Measurements from ENCODE around the gene GID8. TPM values are rescaled to one million over a fixed set of nuclear protein-coding genes. Genes with fewer than 3 reads are reported as not detected.

Gene GID8
- total and polyA plus RNA-seq, 4 donors: 11.0 to 35.4 (median 23.7) TPM

DNA sequence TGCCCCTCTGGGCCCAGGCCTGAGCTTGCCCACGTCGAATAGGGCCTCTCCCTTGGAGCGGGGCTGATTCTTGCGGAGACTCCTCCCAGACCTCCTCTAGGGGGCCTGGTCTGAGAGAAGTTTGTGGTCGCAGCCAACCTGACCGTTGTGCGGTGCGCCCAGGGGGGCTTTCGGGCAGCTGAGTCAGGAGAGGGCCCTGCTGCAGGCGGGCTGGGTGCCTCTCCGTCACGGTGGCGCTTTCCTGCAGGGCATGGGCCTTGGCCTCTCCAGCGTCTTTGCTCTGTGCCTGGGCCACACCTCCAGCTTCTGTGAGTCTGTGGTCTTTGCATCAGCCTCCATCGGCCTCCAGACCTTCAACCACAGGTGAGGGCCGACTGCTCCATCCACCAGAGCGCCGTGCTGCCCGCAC is 27.4 kb downstream of the GID8 start:
- Histone ChIP-seq H3K4me3 (no peak overlapping the region), H3K27ac (ENCODE audit: low read depth in 1 of 2, low read length in 1 of 2) (no peak overlapping the region), H3K9ac (ENCODE audit: insufficient read depth in 1 of 2, low read length in 2 of 2) (no peak overlapping the region), H3K4me1 (ENCODE audit: control insufficient read depth in 5 of 5, insufficient read depth in 5 of 5, low read length in 5 of 5) (peaks cover 0 to 3% (median 0%) of the 10 kb centered on the region in 5 donors), H3K27me3 (ENCODE audit: control insufficient read depth in 3 of 3, insufficient read depth in 3 of 3, low read length in 2 of 3) (no peaks in the 10 kb centered on the region), H3K9me3 (ENCODE audit: control insufficient read depth in 4 of 4, insufficient read depth in 3 of 4, low read length in 3 of 4) (no peaks in the 10 kb centered on the region), H3K36me3 (ENCODE audit: control insufficient read depth in 4 of 4, insufficient read depth in 4 of 4, low read length in 4 of 4) (peaks cover 0 to 4% (median 0%) of the 10 kb centered on the region in 4 donors)
- TF ChIP-seq, protein P1, sequence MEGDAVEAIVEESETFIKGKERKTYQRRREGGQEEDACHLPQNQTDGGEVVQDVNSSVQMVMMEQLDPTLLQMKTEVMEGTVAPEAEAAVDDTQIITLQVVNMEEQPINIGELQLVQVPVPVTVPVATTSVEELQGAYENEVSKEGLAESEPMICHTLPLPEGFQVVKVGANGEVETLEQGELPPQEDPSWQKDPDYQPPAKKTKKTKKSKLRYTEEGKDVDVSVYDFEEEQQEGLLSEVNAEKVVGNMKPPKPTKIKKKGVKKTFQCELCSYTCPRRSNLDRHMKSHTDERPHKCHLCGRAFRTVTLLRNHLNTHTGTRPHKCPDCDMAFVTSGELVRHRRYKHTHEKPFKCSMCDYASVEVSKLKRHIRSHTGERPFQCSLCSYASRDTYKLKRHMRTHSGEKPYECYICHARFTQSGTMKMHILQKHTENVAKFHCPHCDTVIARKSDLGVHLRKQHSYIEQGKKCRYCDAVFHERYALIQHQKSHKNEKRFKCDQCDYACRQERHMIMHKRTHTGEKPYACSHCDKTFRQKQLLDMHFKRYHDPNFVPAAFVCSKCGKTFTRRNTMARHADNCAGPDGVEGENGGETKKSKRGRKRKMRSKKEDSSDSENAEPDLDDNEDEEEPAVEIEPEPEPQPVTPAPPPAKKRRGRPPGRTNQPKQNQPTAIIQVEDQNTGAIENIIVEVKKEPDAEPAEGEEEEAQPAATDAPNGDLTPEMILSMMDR (IDR thresholded peaks at IDR 0.05; ENCODE audit: control extremely low read depth, extremely low read depth): no peak
- ATAC-seq (ENCODE audit: insufficient read depth, low FRiP score): no peak
- DNase-seq: no peak
- WGBS, 2 donors: 77 to 78% methylated on average over 18 to 19 of the region's 19 CpGs

DNA sequence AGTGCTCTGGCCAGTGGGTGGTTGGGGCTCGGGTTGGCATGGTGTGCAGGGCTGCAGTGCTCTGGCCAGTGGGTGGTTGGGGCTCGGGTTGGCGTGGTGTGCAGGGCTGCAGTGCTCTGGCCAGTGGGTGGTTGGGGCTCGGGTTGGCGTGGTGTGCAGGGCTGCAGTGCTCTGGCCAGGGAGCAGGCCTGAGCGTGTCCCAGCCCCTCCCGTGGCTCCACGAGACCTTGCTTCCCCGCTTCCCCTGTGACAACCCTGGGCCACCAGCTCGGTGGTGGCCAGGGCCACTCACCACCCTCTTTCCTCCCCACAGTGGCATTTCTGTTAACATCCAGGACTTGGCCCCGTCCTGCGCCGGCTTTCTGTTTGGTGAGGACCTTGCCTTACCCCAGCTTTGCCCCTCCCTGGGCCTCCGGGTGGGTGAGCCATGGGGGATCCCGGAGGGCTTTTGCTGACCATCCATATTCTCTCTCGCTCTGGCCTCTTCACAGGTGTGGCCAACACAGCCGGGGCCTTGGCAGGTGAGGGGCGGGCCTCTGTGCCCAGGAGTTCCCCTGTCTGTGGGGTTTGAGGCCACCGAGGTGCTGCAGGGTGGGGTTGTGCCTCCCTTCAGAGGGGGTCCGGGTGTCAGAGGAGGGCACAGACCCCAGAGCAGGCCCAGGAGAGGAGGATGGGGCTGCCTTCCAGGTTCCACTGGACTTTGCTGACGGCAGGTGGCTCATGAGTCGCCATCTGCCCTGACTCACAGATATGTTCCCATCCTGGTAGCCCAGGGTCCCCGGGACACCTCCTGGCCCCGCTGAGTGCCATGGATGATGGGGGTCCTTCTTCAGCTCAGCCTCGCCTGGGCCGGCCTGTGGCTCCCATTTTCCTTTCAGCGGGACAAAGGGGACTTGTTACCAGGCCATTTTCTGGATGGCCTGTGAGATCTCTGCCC is 28.5 kb downstream of the GID8 start:
- 94 to 95% methylated on average over 26 of the region's 27 CpGs for WGBS, 2 donors
- TF ChIP-seq, protein P1 (IDR thresholded peaks at IDR 0.05; ENCODE audit: control extremely low read depth, extremely low read depth): no peak
- Histone ChIP-seq H3K9me3 (ENCODE audit: control insufficient read depth in 4 of 4, insufficient read depth in 3 of 4, low read length in 3 of 4) (no peaks in the 10 kb centered on the region), H3K36me3 (ENCODE audit: control insufficient read depth in 4 of 4, insufficient read depth in 4 of 4, low read length in 4 of 4) (peaks cover 0 to 4% (median 0%) of the 10 kb centered on the region in 4 donors), H3K27me3 (ENCODE audit: control insufficient read depth in 3 of 3, insufficient read depth in 3 of 3, low read length in 2 of 3) (no peaks in the 10 kb centered on the region), H3K27ac (ENCODE audit: low read depth in 1 of 2, low read length in 1 of 2) (no peak overlapping the region), H3K4me1 (ENCODE audit: control insufficient read depth in 5 of 5, insufficient read depth in 5 of 5, low read length in 5 of 5) (peaks cover 0 to 3% (median 0%) of the 10 kb centered on the region in 5 donors), H3K9ac (ENCODE audit: insufficient read depth in 1 of 2, low read length in 2 of 2) (no peak overlapping the region), H3K4me3 (no peak overlapping the region)
- DNase-seq (no peak), ATAC-seq (ENCODE audit: insufficient read depth, low FRiP score) (no peak)

DNA sequence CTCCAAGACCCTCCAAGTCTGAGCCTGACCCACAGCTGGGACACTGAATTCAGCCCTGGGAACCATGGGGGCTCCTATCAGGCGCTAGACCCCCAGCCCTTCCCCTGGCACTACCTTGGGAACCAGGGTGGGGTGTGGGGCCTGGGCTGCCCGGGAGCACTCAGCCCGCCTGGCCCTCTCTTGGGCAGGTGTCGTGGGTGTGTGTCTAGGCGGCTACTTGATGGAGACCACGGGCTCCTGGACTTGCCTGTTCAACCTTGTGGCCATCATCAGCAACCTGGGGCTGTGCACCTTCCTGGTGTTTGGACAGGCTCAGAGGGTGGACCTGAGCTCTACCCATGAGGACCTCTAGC is 29.2 kb downstream of the GID8 start:
- WGBS, 2 donors: 93 to 94% methylated on average over 6 of the region's 6 CpGs
- H3K27me3 ChIP-seq (ENCODE audit: control insufficient read depth in 3 of 3, insufficient read depth in 3 of 3, low read length in 2 of 3): peaks cover 0 to 6% (median 2%) of the 10 kb centered on the region in 3 donors
- no peak overlapping the region for H3K9ac ChIP-seq (ENCODE audit: insufficient read depth in 1 of 2, low read length in 2 of 2)
- TF ChIP-seq, protein P1 (IDR thresholded peaks at IDR 0.05; ENCODE audit: control extremely low read depth, extremely low read depth): no peak
- H3K36me3 ChIP-seq (ENCODE audit: control insufficient read depth in 4 of 4, insufficient read depth in 4 of 4, low read length in 4 of 4): peaks cover 0 to 4% (median 0%) of the 10 kb centered on the region in 4 donors
- H3K4me1 ChIP-seq (ENCODE audit: control insufficient read depth in 5 of 5, insufficient read depth in 5 of 5, low read length in 5 of 5): peaks cover 0 to 3% (median 0%) of the 10 kb centered on the region in 5 donors
- ATAC-seq (ENCODE audit: insufficient read depth, low FRiP score) (no peak), DNase-seq (no peak)
- H3K9me3 ChIP-seq (ENCODE audit: control insufficient read depth in 4 of 4, insufficient read depth in 3 of 4, low read length in 3 of 4): no peaks in the 10 kb centered on the region
- no peak overlapping the region for H3K27ac ChIP-seq (ENCODE audit: low read depth in 1 of 2, low read length in 1 of 2)
- H3K4me3 ChIP-seq: no peak overlapping the region

All from lung (tissue), 12 donors.